GM21390 (cell line): ENCODE measurements around the gene KIFBP.

Experiments used
- ATAC-seq: cut with Tn5 transposase; IDR thresholded peaks from one replicate; pipeline ENCODE4 v1.9.1; 2021; ENCODE audit not compliant: unreplicated experiment

The KIFBP gene

GRCh38 chr10:69051303-69051702 lies 62.7 kb downstream of the KIFBP start:
- peak; percentile 35 for ATAC-seq

DNA sequence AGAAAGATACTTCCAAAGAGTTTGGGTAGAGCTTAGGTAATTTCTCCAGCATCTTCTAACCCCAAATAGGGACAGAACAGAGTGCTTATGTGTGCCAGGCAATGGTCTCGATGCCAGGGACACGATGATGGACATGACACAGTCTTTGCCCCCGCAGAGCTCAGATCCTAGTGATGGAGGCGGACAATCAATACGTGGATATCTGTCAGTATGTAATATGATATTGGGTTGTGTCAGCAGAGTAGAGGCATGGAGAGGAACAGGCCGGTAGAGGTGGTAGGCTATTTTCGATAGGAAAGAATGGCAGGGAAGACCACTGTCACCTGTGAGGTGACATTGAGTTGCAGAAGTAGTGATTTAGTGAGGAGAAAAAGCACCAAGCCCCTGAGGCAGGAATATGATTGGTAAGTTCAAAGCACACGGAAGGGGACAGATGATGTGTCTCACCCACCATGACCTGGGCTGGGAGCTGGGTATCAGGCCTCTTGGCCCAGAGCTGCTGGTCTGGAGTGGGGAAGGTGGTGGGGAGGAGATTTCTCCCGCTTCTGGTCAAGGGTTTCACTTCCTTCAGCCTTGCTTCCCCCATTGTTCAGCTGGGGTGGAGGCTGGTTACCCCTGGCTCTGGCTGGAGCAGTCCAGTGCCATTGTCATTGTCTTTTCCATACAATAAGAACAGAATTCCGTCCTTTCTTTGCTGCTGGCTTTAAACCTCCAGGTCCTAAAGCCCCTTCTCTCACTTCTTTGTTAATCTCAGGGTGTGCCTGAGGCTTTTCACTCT lies 63.3 kb downstream of the KIFBP start:
- ATAC-seq = no peak

GRCh38 chr10:69052736-69053135 lies 64.1 kb downstream of the KIFBP start:
- ATAC-seq = no peak

DNA sequence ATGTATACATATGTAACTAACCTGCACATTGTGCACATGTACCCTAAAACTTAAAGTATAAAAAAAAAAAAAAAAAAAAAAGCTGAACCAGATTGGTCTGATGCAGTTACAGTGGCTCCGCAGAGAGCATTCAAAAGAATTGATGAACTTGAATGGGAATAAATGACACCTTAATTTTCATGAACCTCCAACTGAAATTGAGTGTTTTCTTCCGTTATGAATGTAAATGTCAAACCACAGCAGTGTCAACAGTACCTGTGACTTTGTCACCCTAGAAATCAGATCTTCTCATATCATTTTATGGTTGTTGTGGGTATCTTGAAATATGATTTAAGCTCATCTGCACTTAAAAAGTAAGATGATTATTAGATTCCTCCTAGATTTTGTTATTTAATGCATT lies 66.6 kb downstream of the KIFBP start:
- no peak for ATAC-seq

DNA sequence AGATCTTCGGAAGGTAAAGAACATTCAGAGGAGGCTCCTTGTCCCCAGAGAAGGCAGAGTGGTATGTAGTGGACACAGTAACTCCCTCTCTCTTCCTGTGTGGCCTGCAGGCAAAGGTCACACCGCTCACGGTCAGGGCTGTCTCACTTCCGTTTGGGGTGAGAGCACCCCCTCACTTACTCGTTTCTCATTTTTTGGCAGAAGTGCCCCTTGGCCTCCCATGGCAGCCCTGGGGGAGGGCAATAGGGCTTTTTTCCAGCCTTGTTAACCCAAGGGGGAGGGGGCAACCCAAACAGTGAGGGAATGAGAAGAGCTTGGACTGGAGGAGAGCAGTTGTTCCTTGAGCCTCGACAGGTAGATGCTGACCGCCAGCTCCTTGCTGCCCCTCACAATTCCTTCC lies 67.5 kb downstream of the KIFBP start:
- no peak for ATAC-seq

DNA sequence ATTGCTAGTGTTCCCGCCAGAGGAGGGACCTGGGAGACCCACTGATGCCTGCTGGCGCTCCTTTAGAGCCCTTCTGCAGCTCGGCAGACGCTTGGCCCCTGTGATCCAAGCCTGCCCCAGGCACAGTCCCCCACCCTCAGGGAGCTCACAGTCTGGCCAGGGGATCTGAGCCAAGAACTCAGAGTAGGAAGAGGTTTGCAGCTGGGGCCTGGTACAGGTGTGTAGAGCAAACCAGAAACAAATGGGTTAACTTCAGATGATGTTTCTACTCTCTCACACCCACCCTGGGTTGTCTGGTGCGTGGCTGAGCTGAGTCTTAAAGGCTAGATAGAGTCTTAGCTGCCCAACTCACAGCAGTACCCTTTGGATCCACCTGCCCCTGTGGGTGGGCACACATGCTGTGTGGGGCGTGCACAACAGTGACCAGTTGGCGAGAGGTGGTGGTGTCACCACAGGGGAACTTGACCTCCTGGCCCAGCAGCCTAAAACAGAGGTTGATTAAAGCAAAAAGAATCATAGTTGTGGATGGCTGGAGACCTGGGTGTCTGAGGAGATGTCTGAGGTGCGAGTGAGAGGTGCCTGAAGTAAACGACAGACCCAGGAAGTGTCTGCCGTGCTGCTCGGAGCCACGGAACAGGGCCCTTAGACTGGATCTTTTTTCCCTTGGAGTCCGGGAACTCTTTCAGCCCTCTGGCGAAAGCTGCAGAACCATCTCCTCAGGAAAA lies 68.1 kb downstream of the KIFBP start:
- ATAC-seq = no peak

GRCh38 chr10:69057261-69057950 lies 68.8 kb downstream of the KIFBP start:
- no peak for ATAC-seq

DNA sequence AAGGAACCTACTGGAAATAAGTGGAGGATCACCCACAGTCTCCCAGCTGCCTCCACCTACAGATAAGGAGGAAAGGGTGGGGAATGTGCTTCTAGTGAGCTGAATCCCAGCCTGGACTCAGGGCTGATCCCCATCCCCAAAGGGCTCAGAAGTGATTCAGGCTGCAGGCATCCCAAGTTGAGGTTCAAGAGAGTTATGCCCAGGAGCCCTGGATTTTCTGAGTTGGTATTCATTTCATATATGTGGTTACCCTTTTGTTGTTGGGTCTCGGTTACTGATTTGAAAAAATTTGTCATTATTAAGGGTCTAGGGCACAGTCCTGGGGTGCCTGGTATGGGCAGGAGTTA lies 69.3 kb downstream of the KIFBP start:
- ATAC-seq = no peak

DNA sequence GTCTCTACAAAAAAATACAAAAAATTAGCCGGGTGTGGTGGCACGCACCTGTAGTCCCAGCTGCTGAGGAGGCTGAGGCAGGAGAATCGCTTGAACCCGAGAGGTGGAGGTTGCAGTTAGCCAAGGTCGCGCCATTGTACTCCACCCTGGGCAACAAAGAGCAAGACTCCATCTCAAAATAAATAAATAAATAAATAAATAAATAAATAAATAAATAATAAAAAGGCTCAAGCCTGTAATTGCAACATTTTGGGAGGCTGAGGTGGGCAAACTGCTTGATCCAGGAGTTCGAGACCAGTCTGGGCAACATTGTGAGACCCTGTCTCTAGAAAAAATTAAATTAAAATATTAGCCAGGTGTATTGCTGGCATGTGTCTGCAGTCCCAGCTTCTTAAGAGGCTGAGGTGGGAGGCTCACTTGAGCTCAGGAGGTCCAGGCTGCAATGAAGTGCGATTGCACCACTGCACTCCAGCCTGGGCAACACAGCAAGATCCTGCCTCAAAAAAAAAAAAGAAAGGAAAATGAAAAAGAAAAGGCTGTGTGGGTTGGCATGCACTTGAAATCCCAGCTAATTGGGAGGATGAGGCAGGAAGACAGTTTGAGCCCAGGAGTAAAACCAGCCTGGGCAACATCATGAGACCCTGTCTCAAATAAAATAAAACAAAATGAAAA lies 71.7 kb downstream of the KIFBP start:
- no peak for ATAC-seq

GRCh38 chr10:69061305-69062161 lies 72.9 kb downstream of the KIFBP start:
- ATAC-seq = peak; percentile 44

DNA sequence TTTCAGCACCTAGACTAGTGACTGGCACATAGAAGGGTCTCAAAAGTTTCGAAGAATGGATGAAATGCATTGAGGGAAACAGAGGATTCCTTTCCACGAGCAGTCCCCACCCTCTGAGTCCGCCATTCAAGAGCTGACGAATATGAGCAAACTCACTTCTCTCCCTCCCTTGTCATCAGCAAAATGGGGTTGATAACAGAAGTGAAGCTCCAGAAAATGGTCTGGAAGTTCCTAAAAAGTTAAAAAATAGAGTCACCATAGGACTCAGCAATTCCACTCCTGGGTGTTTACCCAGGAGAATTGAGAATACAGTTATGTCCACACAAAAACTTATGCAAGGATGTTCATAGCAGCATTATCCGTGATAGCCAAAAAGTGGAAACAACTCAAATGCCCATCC lies 74.3 kb downstream of the KIFBP start:
- no peak for ATAC-seq

DNA sequence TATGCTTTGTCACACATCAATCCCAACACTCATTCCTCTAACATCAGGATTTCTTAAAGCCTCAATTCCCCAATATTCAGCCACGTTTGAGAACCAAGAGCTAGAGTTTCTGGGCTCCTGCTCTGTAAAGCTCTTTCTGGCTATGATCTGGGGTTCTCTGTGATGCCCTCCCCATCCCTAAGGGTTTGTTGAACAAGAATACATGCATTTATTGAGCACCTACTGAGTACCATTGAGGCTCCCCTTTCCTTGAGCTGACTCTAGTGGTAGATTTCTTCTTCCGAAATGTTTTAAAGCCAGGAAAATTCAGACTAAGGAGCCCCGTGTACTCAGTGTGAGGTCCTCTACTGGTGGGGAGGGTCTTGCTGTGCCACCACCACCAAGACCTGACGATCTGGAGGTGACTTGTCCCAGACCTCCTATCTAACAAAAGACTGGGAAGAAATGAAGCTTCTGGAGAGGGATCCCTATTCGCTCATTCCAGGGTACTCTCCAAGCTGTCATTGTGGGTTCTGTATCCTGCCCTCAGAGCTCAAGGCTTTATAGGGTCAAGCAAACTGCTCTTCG lies 76.2 kb downstream of the KIFBP start:
- ATAC-seq = no peak

DNA sequence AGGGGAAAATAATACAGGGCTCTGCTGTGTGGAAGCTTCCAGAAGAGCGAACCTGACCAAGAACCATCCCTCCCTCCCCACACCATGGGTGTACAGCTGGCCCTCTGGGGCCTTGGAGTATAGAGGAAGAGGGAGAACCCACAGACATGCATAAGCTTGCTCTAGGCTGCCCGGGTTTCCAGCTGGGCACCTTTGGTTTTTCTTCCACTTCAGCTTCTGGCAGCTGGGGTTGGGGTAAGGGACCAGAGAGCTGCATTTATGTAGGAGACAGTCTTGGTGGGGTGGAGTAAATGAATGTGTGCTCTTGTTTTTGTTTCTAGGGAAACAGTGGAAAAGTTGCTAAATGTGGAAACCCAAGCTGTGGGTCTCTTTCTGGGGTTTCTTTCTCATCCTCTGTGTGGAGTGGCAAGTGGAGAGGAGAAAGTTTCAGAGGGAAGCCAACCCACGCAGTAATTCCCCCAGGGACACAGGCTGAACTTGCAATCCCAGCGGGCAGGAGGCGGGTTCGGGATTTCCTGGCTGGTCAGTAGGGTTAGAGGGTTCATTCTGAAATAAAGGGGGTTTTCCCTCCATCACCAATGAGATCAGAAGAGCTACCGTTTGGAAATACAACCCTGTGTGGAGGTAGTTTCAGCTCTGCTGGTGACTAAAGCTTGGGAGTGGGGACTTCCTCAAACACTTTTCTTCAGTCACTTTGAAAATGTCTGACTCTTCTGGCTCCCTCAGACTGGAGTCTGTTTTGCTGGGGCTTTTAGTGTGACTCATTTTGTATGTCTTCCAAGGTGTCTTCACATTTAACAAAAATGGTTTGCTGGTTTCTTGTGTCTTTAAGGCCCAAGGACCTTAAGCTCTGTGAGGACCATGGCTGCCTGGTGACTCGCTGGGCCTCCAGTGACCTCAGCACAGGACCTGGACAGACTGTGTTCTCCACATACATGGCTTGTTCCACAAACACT lies 77.1 kb downstream of the KIFBP start:
- peak; percentile 52 for ATAC-seq
